A673 (cell line): ENCODE results near the gene MICAL3. TPM values are rescaled to one million over a fixed set of nuclear protein-coding genes. Genes with fewer than 3 reads are reported as not detected.

Source experiments
- BruUV-seq: library from RNA; stranded (reverse); fragments of 400-500 nt; replicated peaks from 2 replicates; lab custom pipeline; 2021; lab: Mats Ljungman, UMichigan
- CTCF ChIA-PET: fragments of 300-600 bp; sonication (Branson Sonifier 250); formaldehyde crosslinking; loops from one replicate; lab custom pipeline; 2022; ENCODE audit warnings: antibody characterized with exemption; lab: Charles Lee
- POLR2A ChIA-PET: fragments of 300-600 bp; sonication (Branson Sonifier 250); formaldehyde crosslinking; loops from one replicate; lab custom pipeline; 2022; ENCODE audit warnings: antibody characterized with exemption; ENCODE audit not compliant: low non-redundant PET; lab: Charles Lee
- DNase-seq: peaks from one replicate; pipeline ENCODE4 v3.0.0-alpha.2; 2015; ENCODE audit warnings: low spot score
- H3K27ac ChIP-seq: fragments of 200-600 bp; sonication (generic); 2 replicates; pipeline ENCODE4 v1.5.1; 2016; ENCODE audit warnings: mixed run types, low read depth, mild to moderate bottlenecking, mixed read lengths, antibody characterized with exemption, low read length; ENCODE audit not compliant: poor library complexity, severe bottlenecking
- H3K27me3 ChIP-seq: fragments of 200-600 bp; sonication (generic); replicated peaks from 2 replicates; pipeline ENCODE4 v1.6.1; 2017; ENCODE audit warnings: mixed run types, low read depth, mild to moderate bottlenecking, mixed read lengths, antibody characterized with exemption, low read length; ENCODE audit not compliant: insufficient read depth, poor library complexity
- H3K36me3 ChIP-seq: fragments of 200-600 bp; sonication (generic); 2 replicates; pipeline ENCODE4 v1.6.1; 2016; ENCODE audit warnings: mixed run types, mild to moderate bottlenecking, mixed read lengths, antibody characterized with exemption, low read length; ENCODE audit not compliant: insufficient read depth, poor library complexity, severe bottlenecking
- H3K4me1 ChIP-seq: fragments of 200-600 bp; sonication (generic); 2 replicates; pipeline ENCODE4 v1.6.1; 2017; ENCODE audit warnings: mixed run types, mild to moderate bottlenecking, mixed read lengths, antibody characterized with exemption, low read length; ENCODE audit not compliant: insufficient read depth, poor library complexity, severe bottlenecking
- H3K4me3 ChIP-seq: fragments of 200-600 bp; sonication (generic); 2 replicates; pipeline ENCODE4 v1.5.1; 2016; ENCODE audit warnings: low read depth, mixed run types, mild to moderate bottlenecking, mixed read lengths, low read length; ENCODE audit not compliant: poor library complexity, severe bottlenecking
- H3K9me3 ChIP-seq: fragments of 200-600 bp; sonication (generic); 2 replicates; pipeline ENCODE4 v1.6.1; 2016; ENCODE audit warnings: mixed run types, low read depth, mild to moderate bottlenecking, mixed read lengths, antibody characterized with exemption, low read length; ENCODE audit not compliant: poor library complexity, severe bottlenecking
- EZH2 ChIP-seq: fragments of 200-600 bp; sonication (generic); IDR thresholded peaks from 2 replicates; pipeline ENCODE4 v1.6.1; 2017; ENCODE audit warnings: borderline replicate concordance, low read depth, mild to moderate bottlenecking, mixed read lengths, antibody characterized with exemption, low read length; ENCODE audit not compliant: poor library complexity, severe bottlenecking
- intact Hi-C: fragments of 100-400 bp; cut with micrococcal nuclease; formaldehyde crosslinking; loops from one replicate; pipeline ENCODE4 v1.10.0; 2022; ENCODE audit not compliant: unreplicated experiment
- total RNA-seq: library from RNA; stranded (reverse); gene quantifications from 2 replicates; pipeline ENCODE4 v1.2.3, GENCODE V29; 2021
- TF ChIP-seq, protein P1 (sequence below): fragments of 300-800, 200-600 bp; sonication (generic); conservative IDR thresholded peaks from 2 replicates; pipeline ENCODE4 v1.5.1; 2017; ENCODE audit warnings: low read depth, mild to moderate bottlenecking, antibody characterized with exemption, low read length, moderate library complexity, mixed read lengths

MICAL3 gene
- total RNA-seq, 1 experiment from 2014 or later = 63.6 TPM

DNA sequence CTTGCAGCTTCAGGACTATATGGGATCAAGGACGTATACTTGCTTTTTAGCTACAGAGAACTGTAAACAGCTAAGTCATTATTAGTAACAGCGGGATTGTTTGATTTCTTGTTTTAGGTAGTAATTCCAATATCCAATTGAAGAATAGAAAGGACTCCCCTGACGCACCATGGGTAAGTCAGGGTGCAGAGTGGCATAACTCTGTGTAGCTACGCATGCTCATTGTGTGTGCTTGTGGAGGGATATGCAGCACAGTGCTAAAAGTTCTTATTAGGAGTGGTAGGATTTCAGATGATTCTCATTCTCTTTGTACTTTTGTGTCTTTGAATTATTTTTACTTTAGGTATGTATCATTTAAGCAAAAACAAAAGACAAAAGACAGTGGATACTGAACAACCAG lies 45.7 kb upstream of the MICAL3 start:
- H3K4me1 ChIP-seq = no peaks in the 10 kb centered on the region
- CTCF ChIA-PET = interaction anchor here (0.7 kb wide), 1 partner anchor 54 kb away, joined by 4 read pairs; no protein-coding TSS in a partner anchor
- TF ChIP-seq, protein P1, sequence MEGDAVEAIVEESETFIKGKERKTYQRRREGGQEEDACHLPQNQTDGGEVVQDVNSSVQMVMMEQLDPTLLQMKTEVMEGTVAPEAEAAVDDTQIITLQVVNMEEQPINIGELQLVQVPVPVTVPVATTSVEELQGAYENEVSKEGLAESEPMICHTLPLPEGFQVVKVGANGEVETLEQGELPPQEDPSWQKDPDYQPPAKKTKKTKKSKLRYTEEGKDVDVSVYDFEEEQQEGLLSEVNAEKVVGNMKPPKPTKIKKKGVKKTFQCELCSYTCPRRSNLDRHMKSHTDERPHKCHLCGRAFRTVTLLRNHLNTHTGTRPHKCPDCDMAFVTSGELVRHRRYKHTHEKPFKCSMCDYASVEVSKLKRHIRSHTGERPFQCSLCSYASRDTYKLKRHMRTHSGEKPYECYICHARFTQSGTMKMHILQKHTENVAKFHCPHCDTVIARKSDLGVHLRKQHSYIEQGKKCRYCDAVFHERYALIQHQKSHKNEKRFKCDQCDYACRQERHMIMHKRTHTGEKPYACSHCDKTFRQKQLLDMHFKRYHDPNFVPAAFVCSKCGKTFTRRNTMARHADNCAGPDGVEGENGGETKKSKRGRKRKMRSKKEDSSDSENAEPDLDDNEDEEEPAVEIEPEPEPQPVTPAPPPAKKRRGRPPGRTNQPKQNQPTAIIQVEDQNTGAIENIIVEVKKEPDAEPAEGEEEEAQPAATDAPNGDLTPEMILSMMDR = no peak
- TF ChIP-seq EZH2 = no peak
- H3K27ac ChIP-seq = no peak overlapping the region
- BruUV-seq = no TSS peak
- H3K4me3 ChIP-seq = no peak overlapping the region
- H3K36me3 ChIP-seq = no peaks in the 10 kb centered on the region
- POLR2A ChIA-PET = no interaction called here
- H3K27me3 ChIP-seq = no peaks in the 10 kb centered on the region
- intact Hi-C loops = loop anchor here (10.0 kb wide), 1 partner anchor 515 kb away; no protein-coding TSS in a partner anchor
- H3K9me3 ChIP-seq = no peaks in the 10 kb centered on the region
- DNase-seq = no peak

DNA sequence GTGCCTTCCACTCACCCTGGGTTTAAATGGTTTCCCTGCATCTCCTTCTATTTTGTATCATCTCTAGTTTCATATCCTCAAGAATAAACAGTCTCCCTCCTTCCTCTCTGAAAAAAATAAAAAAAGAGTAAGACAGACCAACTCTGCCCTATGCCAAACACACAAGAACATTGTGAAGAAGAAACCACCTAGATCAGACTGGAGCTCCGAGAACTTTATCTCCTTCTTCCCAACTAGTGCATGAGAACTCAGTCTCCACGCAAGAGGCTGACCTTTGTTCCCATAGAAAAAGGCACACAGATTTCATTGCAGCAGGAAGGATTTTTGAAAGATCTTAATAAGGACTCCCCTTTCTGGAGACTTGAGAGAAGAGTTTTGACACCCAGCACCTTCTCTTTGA lies 44.7 kb upstream of the MICAL3 start:
- POLR2A ChIA-PET = no interaction called here

DNA sequence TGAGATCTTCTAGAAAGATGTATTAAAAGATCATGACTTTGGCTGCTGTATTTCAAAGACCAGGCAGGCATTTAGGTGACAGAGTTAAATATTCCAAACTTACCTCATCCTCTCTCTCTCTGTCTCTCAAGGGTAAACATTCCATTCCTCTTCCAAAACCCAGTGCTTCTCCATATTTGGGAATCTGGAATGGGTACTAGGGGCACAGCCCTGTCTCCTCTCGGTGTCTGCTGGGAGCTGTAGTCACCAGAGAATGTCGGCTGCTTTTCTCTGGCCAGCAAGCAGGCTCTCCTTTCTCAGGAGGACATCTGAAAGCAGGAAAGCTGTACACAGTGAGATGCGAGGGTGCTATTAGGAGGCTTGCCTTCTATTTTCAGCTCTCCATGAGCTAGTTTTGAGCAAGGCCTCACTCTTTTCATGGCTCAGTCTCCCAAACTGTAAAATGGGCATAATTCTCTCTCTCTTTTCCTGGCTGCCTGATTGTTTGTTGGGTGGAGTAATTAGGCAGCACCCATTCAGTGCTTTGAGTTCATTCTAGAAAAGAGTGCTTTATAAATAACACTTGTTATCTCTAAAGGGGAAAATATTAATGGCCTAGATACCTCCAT lies 44.1 kb upstream of the MICAL3 start:
- no TSS peak for BruUV-seq
- POLR2A ChIA-PET = no interaction called here

More for the DNA sequence above, 44.7 kb upstream of the MICAL3 start:
- Histone ChIP-seq H3K4me3 (no peak overlapping the region), H3K27ac (no peak overlapping the region), H3K36me3 (no peaks in the 10 kb centered on the region), H3K4me1 (no peaks in the 10 kb centered on the region), H3K27me3 (no peaks in the 10 kb centered on the region), H3K9me3 (no peaks in the 10 kb centered on the region)
- no TSS peak for BruUV-seq
- intact Hi-C loops = no loop called here
- TF ChIP-seq, protein P1 = no peak
- no peak for TF ChIP-seq EZH2
- CTCF ChIA-PET = no interaction called here
- no peak for DNase-seq

More for the DNA sequence above, 44.1 kb upstream of the MICAL3 start:
- no peak for DNase-seq
- no peak overlapping the region for H3K4me3 ChIP-seq
- no peak overlapping the region for H3K27ac ChIP-seq
- no peaks in the 10 kb centered on the region for H3K27me3 ChIP-seq
- intact Hi-C loops = no loop called here
- TF ChIP-seq EZH2 = no peak
- TF ChIP-seq, protein P1 = no peak
- H3K4me1 ChIP-seq = peaks cover 1% of the 10 kb centered on the region
- CTCF ChIA-PET = no interaction called here
- no peaks in the 10 kb centered on the region for H3K9me3 ChIP-seq
- H3K36me3 ChIP-seq = no peaks in the 10 kb centered on the region
